Spleen (tissue), 7 donors: Measurements from ENCODE around the gene HSDL1.

Experiments used
- CTCF ChIP-seq, 11 experiments: fragments of 200-600 bp in 7 of 11; fragments of 450-650 bp in 4 of 11; sonication (generic) in 4 of 11; IDR thresholded peaks in 8 of 11; conservative IDR thresholded peaks in 3 of 11; 1 replicate in 7 of 11; 2 replicates in 4 of 11; pipeline versions ENCODE4 v1.4.0 to v1.8.0; 2016 to 2021; ENCODE audit warnings: antibody characterized with exemption in 11 of 11, inconsistent platforms in 4 of 11, mild to moderate bottlenecking in 1 of 11
- POLR2A ChIP-seq, 3 donors: fragments of 450-650 bp; IDR thresholded peaks; one replicate each; pipeline ENCODE4 v1.5.1; 2017; ENCODE audit warnings: antibody characterized with exemption in 3 of 3, mild to moderate bottlenecking in 1 of 3
- donor health status: DM: no; HTN: no; CAD: no; lungs with moderate emphysema.
- donor health status: DM: no; HTN: no; CAD: no.
- donor health status: DM: no; HTN: no; CAD: no.

GRCh38 chr16:84098939-84099338 lies 46.0 kb downstream of the HSDL1 start:
- TF ChIP-seq POLR2A (IDR thresholded peaks at IDR 0.05) (no peak), CTCF (IDR thresholded peaks at IDR 0.05 in 8 of 11, conservative IDR thresholded peaks at IDR 0.05 in 3 of 11) (no peak)
